GM21576 (cell line): ENCODE data around the gene MVB12B.

ENCODE experiments used
- ATAC-seq: cut with Tn5 transposase; IDR thresholded peaks from one replicate; pipeline ENCODE4 v1.9.1; 2021; ENCODE audit warnings: mild to moderate bottlenecking, moderate library complexity; ENCODE audit not compliant: unreplicated experiment

MVB12B gene

DNA sequence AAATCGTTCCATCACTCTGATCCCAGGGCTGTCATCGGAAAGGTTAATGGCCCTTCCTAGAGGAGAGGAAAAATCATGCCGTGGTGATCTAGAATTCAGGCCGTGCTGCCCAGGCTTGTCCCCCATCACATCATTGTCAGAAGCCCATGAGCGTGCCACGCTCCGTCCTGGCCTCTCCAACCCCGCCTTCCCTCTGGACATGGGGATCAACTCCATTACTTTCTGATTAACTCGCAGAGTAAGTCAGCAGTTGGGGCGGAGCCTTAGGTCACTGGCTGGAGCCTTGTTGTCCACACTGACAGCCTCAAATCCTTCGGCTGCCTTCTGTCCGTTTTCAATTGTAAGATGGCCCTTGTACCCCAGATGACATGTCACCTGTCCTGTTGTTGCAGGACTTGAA is 75.0 kb downstream of the MVB12B start:
- ATAC-seq, result no peak

DNA sequence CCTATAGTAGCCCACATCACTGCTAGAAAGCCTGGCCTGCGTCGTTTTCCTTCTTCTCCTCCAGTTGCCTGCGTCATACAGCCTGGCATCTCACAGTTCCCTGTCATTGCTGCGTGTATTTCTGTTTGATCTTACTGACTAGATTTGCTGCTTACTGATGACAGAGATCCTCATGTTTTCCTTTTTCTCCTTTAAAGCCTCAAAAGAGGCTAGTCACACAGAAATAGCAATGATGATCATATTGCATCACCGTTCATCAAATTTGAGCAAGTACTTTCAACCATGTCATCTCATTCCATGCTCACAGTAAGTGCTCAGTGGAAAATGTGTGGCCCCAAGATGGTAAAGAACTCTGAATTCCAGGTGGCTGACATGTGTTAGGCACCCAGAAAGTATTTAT is 76.8 kb downstream of the MVB12B start:
- ATAC-seq, result no peak

- no peak for ATAC-seq
Measured at GRCh38 chr9:126404459-126404858, 77.8 kb downstream of the MVB12B start.

GRCh38 chr9:126406075-126406667 is 79.5 kb downstream of the MVB12B start:
- ATAC-seq, result no peak

- no peak for ATAC-seq
Measured at GRCh38 chr9:126407114-126407870, 80.7 kb downstream of the MVB12B start.

DNA sequence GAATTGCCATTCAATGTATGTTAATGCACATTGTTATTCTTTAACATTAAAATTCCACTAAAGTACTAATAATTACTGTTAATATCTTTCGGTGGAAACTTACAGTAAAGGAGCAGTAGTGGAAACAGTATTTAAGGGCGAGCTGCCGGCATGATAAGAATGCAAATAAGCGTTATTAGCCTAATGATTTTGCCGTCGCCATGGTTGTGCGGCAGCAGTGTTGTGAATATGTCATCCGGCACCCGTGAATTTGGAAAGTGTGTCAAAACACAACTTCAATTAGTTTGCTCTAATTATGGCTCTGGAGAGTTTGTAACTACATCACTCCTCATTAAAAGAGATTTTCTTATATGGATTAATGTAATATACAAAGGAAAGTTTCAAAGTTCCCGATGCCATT is 81.4 kb downstream of the MVB12B start:
- ATAC-seq, result no peak

DNA sequence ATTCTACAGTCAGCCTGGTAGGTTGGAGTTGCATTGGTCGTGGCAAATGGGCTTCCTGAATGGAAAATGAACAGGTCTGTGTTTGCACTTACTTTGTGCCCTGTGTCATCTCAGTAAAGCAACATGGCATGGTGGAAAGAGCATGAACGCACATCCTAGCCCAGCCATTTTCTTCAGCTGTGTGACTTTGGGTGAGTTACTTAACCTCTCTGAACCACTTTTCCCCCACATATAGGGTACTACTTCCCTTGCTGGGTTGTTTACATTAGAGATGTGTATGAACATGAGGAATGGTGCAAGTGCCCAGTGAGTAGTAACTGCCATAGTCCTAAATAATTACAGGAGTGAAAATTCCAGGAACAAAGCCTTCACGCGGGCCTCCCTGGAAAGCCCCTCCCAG is 83.6 kb downstream of the MVB12B start:
- no peak for ATAC-seq

- peak; percentile 69 for ATAC-seq
Measured at GRCh38 chr9:126411225-126411947, 84.8 kb downstream of the MVB12B start.

DNA sequence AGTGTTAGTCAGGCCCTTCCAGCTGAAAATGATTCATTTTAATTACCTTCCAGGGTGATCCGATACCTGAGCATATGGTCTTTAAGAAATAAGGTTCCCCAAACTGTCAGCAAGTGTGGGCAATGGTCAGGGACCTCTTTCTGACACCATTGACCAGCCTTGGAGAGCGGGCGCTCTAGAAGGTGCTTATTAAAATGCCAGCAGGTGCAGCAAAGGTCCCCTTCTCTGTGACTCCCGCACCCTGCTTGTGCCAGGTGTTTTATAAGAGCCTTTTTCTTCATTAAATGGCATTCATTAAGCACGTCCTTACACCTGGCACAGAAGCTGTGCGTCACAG is 85.3 kb downstream of the MVB12B start:
- ATAC-seq, result no peak

DNA sequence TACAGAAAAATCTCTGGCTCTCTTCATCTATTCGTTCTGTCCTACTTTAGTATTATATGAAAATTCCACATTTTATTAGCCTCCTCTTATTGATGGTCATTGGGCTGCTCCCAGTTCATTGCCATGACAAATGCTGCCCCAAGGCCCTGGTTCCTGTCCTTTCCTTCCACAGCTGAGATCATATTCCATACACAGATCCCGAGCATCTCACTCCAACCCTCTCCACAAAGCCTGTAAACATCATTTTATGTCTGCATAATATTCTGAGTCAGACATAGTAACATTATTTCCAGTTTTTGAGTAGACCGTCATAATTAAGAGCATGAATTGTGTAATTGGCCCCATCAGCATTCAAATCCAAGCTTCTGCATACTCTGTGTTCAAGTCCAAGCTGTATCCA is 86.3 kb downstream of the MVB12B start:
- ATAC-seq, result no peak

GRCh38 chr9:126413391-126414068 is 86.9 kb downstream of the MVB12B start:
- no peak for ATAC-seq

DNA sequence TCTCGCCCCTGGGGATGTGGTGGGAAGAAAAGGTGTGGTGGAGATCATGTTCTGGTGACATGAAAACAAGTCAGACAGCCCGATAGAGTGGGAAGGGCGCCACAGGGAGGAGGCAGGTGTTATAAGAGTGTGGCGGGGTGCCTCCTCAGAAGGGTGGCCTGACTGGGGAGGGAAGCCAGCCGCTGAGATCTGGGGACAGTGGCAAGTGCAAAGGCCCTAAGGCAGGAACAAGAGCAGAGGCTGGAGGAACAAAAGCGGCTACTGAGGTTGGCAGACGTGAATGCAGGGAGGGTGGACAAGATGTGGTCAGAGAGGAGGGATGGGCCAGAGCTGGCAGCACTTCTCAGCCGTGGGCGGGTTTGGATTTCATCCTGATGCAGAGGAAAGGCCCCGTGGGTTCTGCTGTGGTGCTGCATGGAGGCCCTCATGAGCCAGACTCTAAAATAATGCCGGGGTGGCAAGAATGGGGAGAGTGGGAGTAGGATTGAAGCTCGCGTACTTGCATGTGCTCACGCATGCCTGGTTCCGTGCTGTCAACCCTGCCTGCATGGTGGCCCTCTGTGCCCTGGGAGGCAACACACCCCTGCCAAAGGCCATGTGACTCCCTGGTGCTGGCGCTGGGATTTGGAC is 89.2 kb downstream of the MVB12B start:
- ATAC-seq, result no peak

GRCh38 chr9:126417043-126417442 is 90.4 kb downstream of the MVB12B start:
- ATAC-seq, result no peak

GRCh38 chr9:126417684-126418083 is 91.1 kb downstream of the MVB12B start:
- ATAC-seq, result no peak

DNA sequence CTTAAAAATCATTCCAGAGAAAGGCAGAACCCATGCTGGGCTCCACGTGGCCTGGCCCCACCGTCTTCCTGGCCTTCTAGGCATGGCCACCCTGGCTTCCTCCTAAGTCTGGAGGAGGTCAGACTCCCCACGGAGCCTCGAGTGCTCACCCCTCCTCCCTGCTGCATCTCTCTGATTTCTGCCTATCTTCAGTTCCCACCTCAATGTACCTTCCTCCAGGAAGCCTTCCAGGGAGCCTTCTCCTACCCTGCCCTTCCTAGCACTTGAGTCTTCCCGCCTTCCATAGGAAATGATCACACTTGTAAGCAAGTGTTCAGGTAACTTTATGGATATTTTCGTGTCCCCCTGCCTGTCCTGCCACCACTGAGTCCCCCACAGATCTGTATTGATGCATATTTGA is 92.0 kb downstream of the MVB12B start:
- no peak for ATAC-seq

DNA sequence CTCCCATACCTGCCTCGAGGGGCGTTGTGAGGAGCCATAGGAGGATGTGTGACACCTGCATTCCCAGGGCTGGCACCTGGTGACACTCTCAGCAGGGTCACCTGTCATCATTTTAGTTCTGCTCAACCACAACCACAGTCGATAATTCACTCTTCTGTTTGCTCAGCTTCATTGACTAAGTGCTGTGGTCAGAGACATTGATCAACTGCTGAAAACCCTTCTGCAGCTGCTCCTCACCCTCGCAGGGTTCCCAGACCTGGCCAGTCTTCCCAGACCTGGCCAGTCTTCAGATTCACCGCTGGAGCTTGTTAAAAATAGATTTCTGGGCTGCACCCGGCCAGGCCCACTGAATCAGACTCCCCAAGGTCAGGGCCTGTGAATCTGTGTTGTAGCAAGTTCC is 92.8 kb downstream of the MVB12B start:
- no peak for ATAC-seq

GRCh38 chr9:126420135-126420534 is 93.5 kb downstream of the MVB12B start:
- no peak for ATAC-seq

DNA sequence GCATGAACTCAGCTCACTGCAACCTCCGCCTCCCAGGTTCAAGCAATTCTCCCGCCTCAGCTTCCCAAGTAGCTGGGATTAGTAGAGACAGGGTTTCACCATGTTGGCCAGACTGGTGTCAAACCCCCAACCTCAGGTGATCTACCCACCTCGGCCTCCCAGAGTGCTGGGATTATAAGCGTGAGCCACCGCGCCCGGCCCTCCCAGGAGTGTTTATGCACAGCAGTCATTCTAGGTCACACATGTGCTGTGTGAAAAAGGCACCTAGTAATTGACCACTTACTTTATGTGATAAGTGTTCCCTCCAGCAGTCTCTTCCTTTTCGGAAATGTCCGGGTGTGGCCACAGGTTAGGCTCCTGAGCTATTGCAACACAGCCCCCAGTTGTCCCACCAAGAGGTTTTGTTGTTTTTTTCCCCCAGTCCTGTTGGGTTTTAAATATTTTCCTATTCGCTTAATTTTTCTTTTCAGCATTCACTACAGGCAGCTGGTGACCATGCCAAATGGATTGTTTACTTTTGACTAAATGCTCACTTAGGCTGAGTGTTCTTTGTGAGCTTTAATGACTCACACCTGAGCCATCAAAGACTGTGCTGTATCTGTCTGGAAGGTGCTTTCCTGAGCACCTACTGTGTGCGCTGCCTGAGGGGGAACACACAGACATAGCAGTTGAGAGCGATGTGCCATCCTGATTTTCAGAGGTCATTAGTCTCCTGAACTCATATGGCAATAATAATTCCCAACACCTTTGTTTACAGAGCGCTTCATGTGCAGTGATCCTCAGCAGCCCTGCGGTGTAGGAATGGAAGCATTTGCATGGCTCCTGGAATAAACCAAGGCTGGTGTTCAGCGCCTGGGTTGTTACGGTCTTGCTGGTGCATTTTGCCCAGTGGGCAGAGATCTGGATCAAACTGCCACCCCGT is 94.3 kb downstream of the MVB12B start:
- no peak for ATAC-seq

- ATAC-seq, result no peak
Measured at GRCh38 chr9:126421567-126422428, 95.2 kb downstream of the MVB12B start.
